Chondrocyte (in vitro differentiated cells): ENCODE measurements around the gene PLIN4. TPM values are rescaled to one million over a fixed set of nuclear protein-coding genes. Genes with fewer than 3 reads are reported as not detected.

ENCODE experiments used
- DNase-seq: peaks from one replicate; pipeline ENCODE4 v3.0.0; 2021; ENCODE audit warnings: mixed read lengths, low spot score
- H3K27ac Mint-ChIP-seq: one replicate; pipeline ENCODE4 v1.8.0; 2021; ENCODE audit warnings: mild to moderate bottlenecking, moderate library complexity, mixed read lengths; ENCODE audit not compliant: unreplicated experiment
- H3K27me3 Mint-ChIP-seq: 2 replicates; pipeline ENCODE4 v1.8.0; 2021; ENCODE audit warnings: low read depth, mixed read lengths
- H3K36me3 Mint-ChIP-seq: 2 replicates; pipeline ENCODE4 v1.8.0; 2021; ENCODE audit warnings: low read depth, mixed read lengths
- H3K4me1 Mint-ChIP-seq: 2 replicates; pipeline ENCODE4 v1.8.0; 2021; ENCODE audit warnings: low read depth, mild to moderate bottlenecking, mixed read lengths
- H3K4me3 Mint-ChIP-seq: one replicate; pipeline ENCODE4 v1.8.0; 2021; ENCODE audit warnings: mild to moderate bottlenecking, moderate library complexity, mixed read lengths; ENCODE audit not compliant: unreplicated experiment
- H3K9me3 Mint-ChIP-seq: 2 replicates; pipeline ENCODE4 v1.8.0; 2021; ENCODE audit warnings: low read depth, mixed read lengths
- total RNA-seq: library from RNA; stranded (reverse); gene quantifications from 3 replicates; pipeline ENCODE4 v1.2.1, GENCODE V29; 2021
- TF ChIP-seq, protein P1 (sequence below): fragments of 200-600 bp; sonication (generic); IDR thresholded peaks from 2 replicates; pipeline ENCODE4 v1.5.0; 2021; ENCODE audit warnings: antibody characterized with exemption, mild to moderate bottlenecking, moderate library complexity

Gene PLIN4
- total RNA-seq, 1 donor from 2014 or later: 0.05 TPM

DNA sequence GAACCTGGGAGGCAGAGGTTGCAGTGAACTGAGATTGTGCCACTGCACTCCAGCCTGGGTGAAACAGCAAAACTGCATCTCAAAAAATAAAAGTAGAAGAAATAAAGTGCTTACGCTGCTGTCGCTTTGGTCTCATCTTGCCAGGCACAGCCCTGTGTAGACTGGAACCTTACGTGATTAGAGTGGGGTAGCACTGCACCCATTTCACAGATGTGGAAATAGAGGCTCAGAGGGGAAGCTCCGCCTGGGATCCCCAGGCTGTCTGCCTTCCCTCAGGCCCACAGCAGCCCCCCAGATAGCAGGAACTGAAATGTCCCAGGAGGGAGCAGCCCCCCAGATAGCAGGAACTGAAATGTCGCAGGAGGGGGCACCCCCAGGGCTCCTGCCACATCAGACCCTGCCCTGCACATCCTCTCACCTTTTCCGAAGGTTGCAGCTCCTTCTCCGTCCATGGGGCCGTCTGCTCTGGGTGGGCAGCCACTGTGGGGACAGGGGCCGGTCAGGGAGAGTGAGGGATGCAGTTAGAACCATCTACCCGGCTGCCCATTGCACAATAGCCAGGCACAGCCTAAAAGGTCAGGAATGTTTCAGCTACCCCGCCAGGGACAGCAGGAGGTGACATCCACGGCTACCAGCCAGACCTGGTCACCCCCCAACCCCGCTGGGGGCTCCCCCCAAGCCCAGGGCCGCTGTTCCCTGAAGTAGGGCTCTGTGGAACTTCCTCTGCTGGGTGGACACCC, 1.9 kb downstream of the PLIN4 start:
- TF ChIP-seq, protein P1, sequence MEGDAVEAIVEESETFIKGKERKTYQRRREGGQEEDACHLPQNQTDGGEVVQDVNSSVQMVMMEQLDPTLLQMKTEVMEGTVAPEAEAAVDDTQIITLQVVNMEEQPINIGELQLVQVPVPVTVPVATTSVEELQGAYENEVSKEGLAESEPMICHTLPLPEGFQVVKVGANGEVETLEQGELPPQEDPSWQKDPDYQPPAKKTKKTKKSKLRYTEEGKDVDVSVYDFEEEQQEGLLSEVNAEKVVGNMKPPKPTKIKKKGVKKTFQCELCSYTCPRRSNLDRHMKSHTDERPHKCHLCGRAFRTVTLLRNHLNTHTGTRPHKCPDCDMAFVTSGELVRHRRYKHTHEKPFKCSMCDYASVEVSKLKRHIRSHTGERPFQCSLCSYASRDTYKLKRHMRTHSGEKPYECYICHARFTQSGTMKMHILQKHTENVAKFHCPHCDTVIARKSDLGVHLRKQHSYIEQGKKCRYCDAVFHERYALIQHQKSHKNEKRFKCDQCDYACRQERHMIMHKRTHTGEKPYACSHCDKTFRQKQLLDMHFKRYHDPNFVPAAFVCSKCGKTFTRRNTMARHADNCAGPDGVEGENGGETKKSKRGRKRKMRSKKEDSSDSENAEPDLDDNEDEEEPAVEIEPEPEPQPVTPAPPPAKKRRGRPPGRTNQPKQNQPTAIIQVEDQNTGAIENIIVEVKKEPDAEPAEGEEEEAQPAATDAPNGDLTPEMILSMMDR: no peak
- no peak for DNase-seq
- Mint-ChIP-seq H3K36me3 (no peaks in the 10 kb centered on the region), H3K27ac (no peak overlapping the region), H3K4me3 (no peak overlapping the region), H3K27me3 (no peaks in the 10 kb centered on the region), H3K9me3 (no peaks in the 10 kb centered on the region), H3K4me1 (peaks cover 8% of the 10 kb centered on the region)

- TF ChIP-seq, protein P1: no peak
- no peak for DNase-seq
- Mint-ChIP-seq H3K27me3 (no peaks in the 10 kb centered on the region), H3K27ac (no peak overlapping the region), H3K9me3 (no peaks in the 10 kb centered on the region), H3K4me1 (peaks cover 6% of the 10 kb centered on the region), H3K36me3 (no peaks in the 10 kb centered on the region), H3K4me3 (no peak overlapping the region)
Measured at GRCh38 chr19:4515732-4516131, 2.6 kb downstream of the PLIN4 start.

- no peaks in the 10 kb centered on the region for H3K9me3 Mint-ChIP-seq
- H3K4me3 Mint-ChIP-seq: no peak overlapping the region
- DNase-seq: no peak
- TF ChIP-seq, protein P1: no peak
- H3K27ac Mint-ChIP-seq: no peak overlapping the region
- no peaks in the 10 kb centered on the region for H3K4me1 Mint-ChIP-seq
- H3K36me3 Mint-ChIP-seq: no peaks in the 10 kb centered on the region
- H3K27me3 Mint-ChIP-seq: no peaks in the 10 kb centered on the region
Measured at GRCh38 chr19:4513248-4513647, 5.0 kb downstream of the PLIN4 start.

GRCh38 chr19:4512070-4512469, 6.2 kb downstream of the PLIN4 start:
- H3K4me1 Mint-ChIP-seq: no peaks in the 10 kb centered on the region

GRCh38 chr19:4511300-4512054, 6.8 kb downstream of the PLIN4 start:
- H3K27ac Mint-ChIP-seq: no peak overlapping the region
- H3K36me3 Mint-ChIP-seq: no peaks in the 10 kb centered on the region
- H3K9me3 Mint-ChIP-seq: no peaks in the 10 kb centered on the region
- no peaks in the 10 kb centered on the region for H3K27me3 Mint-ChIP-seq
- DNase-seq: no peak
- peaks cover 3% of the 10 kb centered on the region for H3K4me1 Mint-ChIP-seq
- TF ChIP-seq, protein P1: no peak
- H3K4me3 Mint-ChIP-seq: no peak overlapping the region

More at GRCh38 chr19:4512070-4512469, 6.2 kb downstream of the PLIN4 start:
- no peaks in the 10 kb centered on the region for H3K36me3 Mint-ChIP-seq
- TF ChIP-seq, protein P1: no peak
- no peak overlapping the region for H3K27ac Mint-ChIP-seq
- H3K4me3 Mint-ChIP-seq: no peak overlapping the region
- no peaks in the 10 kb centered on the region for H3K9me3 Mint-ChIP-seq
- no peak for DNase-seq
- no peaks in the 10 kb centered on the region for H3K27me3 Mint-ChIP-seq
